HG02970 (cell line): ENCODE results near the gene NPHP4.
"Not testable (repeated sequence)": the region's sequence is repeated elsewhere in the genome, so short reads cannot be mapped to it uniquely, and the experiment has no call there.

Source experiments
- ATAC-seq: cut with Tn5 transposase; IDR thresholded peaks from one replicate; pipeline ENCODE4 v1.9.1; 2021; ENCODE audit warnings: mild to moderate bottlenecking, moderate library complexity, moderate number of reproducible peaks; ENCODE audit not compliant: unreplicated experiment, low FRiP score

The NPHP4 gene

GRCh38 chr1:6025269-6026094, 33.3 kb upstream of the NPHP4 start:
- no peak for ATAC-seq

- no peak for ATAC-seq
Measured at GRCh38 chr1:6024376-6024775, 32.2 kb upstream of the NPHP4 start.

- no peak for ATAC-seq
Measured at GRCh38 chr1:6023346-6023745, 31.1 kb upstream of the NPHP4 start.

- ATAC-seq: no peak
Measured at GRCh38 chr1:6022193-6022592, 30.0 kb upstream of the NPHP4 start.

GRCh38 chr1:6019166-6019845, 27.1 kb upstream of the NPHP4 start:
- no peak for ATAC-seq

GRCh38 chr1:6017654-6018053, 25.4 kb upstream of the NPHP4 start:
- not testable (repeated sequence) for ATAC-seq

GRCh38 chr1:6016191-6016865, 24.1 kb upstream of the NPHP4 start:
- ATAC-seq: no peak

- ATAC-seq: no peak
Measured at GRCh38 chr1:6014130-6014999, 22.1 kb upstream of the NPHP4 start.

GRCh38 chr1:6013491-6013890, 21.3 kb upstream of the NPHP4 start:
- no peak for ATAC-seq

- no peak for ATAC-seq
Measured at GRCh38 chr1:6012529-6013318, 20.5 kb upstream of the NPHP4 start.

GRCh38 chr1:6011946-6012258, 19.7 kb upstream of the NPHP4 start:
- no peak for ATAC-seq

GRCh38 chr1:6011161-6011945, 19.1 kb upstream of the NPHP4 start:
- ATAC-seq: no peak

- ATAC-seq: no peak
Measured at GRCh38 chr1:6010554-6010953, 18.3 kb upstream of the NPHP4 start.

GRCh38 chr1:6009120-6010040, 17.2 kb upstream of the NPHP4 start:
- ATAC-seq: no peak

- ATAC-seq: no peak
Measured at GRCh38 chr1:6008696-6009095, 16.5 kb upstream of the NPHP4 start.

GRCh38 chr1:6008084-6008415, 15.8 kb upstream of the NPHP4 start:
- ATAC-seq: no peak

- ATAC-seq: no peak
Measured at GRCh38 chr1:6007318-6008083, 15.3 kb upstream of the NPHP4 start.
